Nephron (organoid): ENCODE data around the gene C1orf21.

ENCODE experiments used
- H3K27ac Mint-ChIP-seq, 3 experiments: 2 replicates each; pipeline ENCODE4 v1.8.0; 2020; ENCODE audit warnings: mixed read lengths in 3 of 3, mild to moderate bottlenecking in 2 of 3, moderate library complexity in 1 of 3
- H3K27me3 Mint-ChIP-seq: 2 replicates; pipeline ENCODE4 v1.8.0; 2021; ENCODE audit warnings: low read depth, mild to moderate bottlenecking, moderate library complexity, mixed read lengths
- H3K36me3 Mint-ChIP-seq: 2 replicates; pipeline ENCODE4 v1.8.0; 2020; ENCODE audit warnings: low read depth, mixed read lengths
- H3K4me1 Mint-ChIP-seq: 2 replicates; pipeline ENCODE4 v1.8.0; 2020; ENCODE audit warnings: mixed read lengths
- H3K4me3 Mint-ChIP-seq, 3 experiments: 2 replicates each; pipeline ENCODE4 v1.8.0; 2020; ENCODE audit warnings: mild to moderate bottlenecking in 3 of 3, mixed read lengths in 3 of 3, moderate library complexity in 2 of 3
- H3K9me3 Mint-ChIP-seq: 2 replicates; pipeline ENCODE4 v1.8.0; 2020; ENCODE audit warnings: mixed read lengths
- TF ChIP-seq, protein P1 (sequence below), 3 experiments: fragments of 200-600 bp; sonication (generic); IDR thresholded peaks; one replicate each; pipeline ENCODE4 v1.5.0; 2021; ENCODE audit warnings: antibody characterized with exemption in 3 of 3; ENCODE audit not compliant: unreplicated experiment in 3 of 3

The C1orf21 gene

DNA sequence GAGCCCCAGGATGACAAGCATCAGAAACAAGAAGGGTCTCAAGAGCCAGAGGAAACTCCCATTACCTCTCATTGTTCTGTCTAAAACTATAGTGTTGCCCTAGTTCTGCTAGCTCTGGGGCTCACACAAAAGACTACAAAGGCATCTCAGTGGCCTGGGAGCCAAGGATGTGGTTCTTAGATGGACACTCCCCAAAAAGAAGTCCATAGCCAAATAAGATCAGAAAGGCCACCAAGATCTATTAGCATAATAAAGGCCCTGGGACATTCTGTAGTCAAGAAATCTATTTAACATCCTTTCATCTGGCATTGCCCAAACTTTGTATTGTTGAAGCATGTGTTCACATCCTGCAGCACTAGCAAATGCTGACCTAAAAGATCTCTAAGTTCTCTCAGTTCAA is 268.4 kb downstream of the C1orf21 start:
- peaks cover 14% of the 10 kb centered on the region for H3K4me1 Mint-ChIP-seq
- no peak overlapping the region for H3K4me3 Mint-ChIP-seq
- peaks cover 14% of the 10 kb centered on the region for H3K9me3 Mint-ChIP-seq
- TF ChIP-seq, protein P1, sequence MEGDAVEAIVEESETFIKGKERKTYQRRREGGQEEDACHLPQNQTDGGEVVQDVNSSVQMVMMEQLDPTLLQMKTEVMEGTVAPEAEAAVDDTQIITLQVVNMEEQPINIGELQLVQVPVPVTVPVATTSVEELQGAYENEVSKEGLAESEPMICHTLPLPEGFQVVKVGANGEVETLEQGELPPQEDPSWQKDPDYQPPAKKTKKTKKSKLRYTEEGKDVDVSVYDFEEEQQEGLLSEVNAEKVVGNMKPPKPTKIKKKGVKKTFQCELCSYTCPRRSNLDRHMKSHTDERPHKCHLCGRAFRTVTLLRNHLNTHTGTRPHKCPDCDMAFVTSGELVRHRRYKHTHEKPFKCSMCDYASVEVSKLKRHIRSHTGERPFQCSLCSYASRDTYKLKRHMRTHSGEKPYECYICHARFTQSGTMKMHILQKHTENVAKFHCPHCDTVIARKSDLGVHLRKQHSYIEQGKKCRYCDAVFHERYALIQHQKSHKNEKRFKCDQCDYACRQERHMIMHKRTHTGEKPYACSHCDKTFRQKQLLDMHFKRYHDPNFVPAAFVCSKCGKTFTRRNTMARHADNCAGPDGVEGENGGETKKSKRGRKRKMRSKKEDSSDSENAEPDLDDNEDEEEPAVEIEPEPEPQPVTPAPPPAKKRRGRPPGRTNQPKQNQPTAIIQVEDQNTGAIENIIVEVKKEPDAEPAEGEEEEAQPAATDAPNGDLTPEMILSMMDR (IDR thresholded peaks at IDR 0.05; ENCODE audit: unreplicated experiment in 3 of 3): no peak
- peak overlapping the region in 1 of 3 experiments; percentile 9 for H3K27ac Mint-ChIP-seq
- H3K36me3 Mint-ChIP-seq: no peaks in the 10 kb centered on the region
- H3K27me3 Mint-ChIP-seq: peaks cover 4% of the 10 kb centered on the region

DNA sequence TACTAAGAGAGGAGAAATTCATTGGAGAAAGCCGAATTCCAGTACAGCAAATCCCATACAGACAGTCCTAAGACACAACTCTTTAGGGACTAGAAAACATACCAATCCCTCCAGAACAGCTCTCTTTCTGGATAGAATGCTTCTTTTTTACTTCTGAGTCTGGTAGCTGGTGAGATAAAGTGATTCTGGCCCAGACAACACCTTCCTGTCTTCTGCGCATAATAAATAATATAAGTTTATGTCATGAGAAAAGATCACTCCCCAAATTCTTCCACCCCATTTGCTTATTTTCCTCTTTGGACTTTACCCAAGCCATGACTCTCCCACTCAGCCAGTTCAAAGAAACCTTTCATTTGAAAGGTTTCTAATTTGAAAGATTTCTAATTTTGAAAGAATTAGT is 269.4 kb downstream of the C1orf21 start:
- H3K27me3 Mint-ChIP-seq: no peaks in the 10 kb centered on the region
- no peak overlapping the region for H3K4me3 Mint-ChIP-seq
- H3K36me3 Mint-ChIP-seq: no peaks in the 10 kb centered on the region
- H3K4me1 Mint-ChIP-seq: peaks cover 21% of the 10 kb centered on the region
- TF ChIP-seq, protein P1 (IDR thresholded peaks at IDR 0.05; ENCODE audit: unreplicated experiment in 3 of 3): no peak
- peak overlapping the region in 2 of 3 experiments; percentile 19 to 20 for H3K27ac Mint-ChIP-seq
- peaks cover 10% of the 10 kb centered on the region for H3K9me3 Mint-ChIP-seq

DNA sequence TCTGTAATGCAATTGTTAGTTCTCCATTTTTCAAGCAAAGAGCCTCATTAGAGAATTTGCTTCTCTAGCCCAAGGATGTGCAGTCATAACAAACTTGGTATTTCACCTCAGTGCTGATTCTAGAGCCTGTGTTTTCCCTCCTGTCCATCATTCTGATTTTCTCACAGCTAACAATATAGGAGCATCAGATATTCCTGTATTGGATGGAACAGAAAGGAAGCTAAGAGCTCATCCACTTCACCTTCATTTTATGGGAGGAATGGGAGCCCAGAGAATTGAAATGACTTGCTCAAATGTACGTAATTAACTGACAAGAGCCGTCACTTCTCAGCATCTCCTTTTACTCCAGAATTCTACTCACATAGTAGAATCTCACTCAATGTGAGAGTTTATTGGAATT is 271.2 kb downstream of the C1orf21 start:
- Mint-ChIP-seq H3K27ac (no peak overlapping the region), H3K4me3 (no peak overlapping the region), H3K4me1 (peaks cover 26% of the 10 kb centered on the region), H3K27me3 (no peaks in the 10 kb centered on the region), H3K9me3 (no peaks in the 10 kb centered on the region), H3K36me3 (no peaks in the 10 kb centered on the region)
- TF ChIP-seq, protein P1 (IDR thresholded peaks at IDR 0.05; ENCODE audit: unreplicated experiment in 3 of 3): no peak

DNA sequence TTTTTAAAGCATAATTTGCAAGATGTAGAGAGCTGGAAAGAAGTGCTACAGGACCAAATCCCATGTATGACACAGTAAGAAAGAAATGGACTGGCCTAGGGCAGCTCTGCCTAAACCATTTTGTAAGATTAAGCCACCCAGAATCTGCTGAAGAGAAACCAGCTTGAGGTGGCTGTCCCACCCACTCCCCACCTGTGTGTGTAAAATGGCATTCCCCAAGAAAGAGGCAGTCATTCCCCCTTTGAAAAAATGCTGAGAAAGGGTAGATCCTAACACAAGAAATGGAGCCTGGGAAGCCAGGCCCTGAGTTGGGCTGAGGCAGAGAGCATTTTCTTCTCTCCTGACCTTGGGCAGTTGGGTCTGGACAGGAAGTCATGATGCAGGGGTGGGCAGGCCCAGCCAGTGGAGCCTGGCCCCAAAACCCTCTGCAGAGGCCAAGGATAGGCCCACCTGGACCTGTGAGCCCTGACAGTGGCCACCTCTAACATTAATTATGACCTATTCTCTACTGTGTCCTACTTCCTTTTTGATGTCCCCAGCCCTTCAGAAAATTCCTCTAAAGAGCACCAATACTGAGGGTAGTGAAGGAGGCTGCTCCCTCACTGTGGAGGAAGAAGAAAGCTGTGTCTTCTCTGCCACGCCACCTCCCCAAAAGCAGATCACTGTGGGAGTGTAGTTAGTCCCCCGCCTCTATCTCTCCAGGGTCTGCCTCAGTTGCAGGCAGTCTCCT is 273.8 kb downstream of the C1orf21 start:
- Mint-ChIP-seq H3K4me3 (no peak overlapping the region), H3K27me3 (peaks cover 14% of the 10 kb centered on the region), H3K4me1 (peaks cover 34% of the 10 kb centered on the region), H3K9me3 (no peaks in the 10 kb centered on the region), H3K27ac (peak overlapping the region; percentile 16 to 48 (median 42)), H3K36me3 (no peaks in the 10 kb centered on the region)
- TF ChIP-seq, protein P1 (IDR thresholded peaks at IDR 0.05; ENCODE audit: unreplicated experiment in 3 of 3): no peak

DNA sequence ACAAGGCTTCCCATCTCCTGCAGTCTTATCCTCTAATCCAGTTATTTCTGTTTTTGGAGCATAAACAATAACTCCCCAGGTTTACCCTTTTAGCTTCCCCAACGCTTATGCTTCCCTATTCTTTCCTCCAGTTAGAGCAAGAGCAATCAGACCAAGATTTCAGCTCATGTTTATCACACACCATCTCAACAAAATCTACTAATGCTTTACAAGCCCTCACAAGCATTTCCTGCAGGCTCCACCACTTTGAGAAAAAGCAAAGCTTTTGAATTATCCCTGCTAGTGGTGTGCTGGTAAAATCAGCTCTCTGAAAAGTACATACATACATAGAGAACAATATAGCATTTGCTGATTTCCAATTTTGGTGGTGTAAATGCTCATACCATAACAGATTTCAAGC is 275.0 kb downstream of the C1orf21 start:
- H3K36me3 Mint-ChIP-seq: no peaks in the 10 kb centered on the region
- no peak overlapping the region for H3K4me3 Mint-ChIP-seq
- H3K4me1 Mint-ChIP-seq: peaks cover 29% of the 10 kb centered on the region
- TF ChIP-seq, protein P1 (IDR thresholded peaks at IDR 0.05; ENCODE audit: unreplicated experiment in 3 of 3): no peak
- H3K9me3 Mint-ChIP-seq: no peaks in the 10 kb centered on the region
- H3K27ac Mint-ChIP-seq: peak overlapping the region in 2 of 3 experiments; percentile 9 to 13
- H3K27me3 Mint-ChIP-seq: peaks cover 14% of the 10 kb centered on the region
